NCI-H345 (cell line): ENCODE results near the gene TMEM187.

Experiments
- DNase-seq: peaks from one replicate; lab custom pipeline; 2025; lab: John Stamatoyannopoulos, UW

The TMEM187 gene

DNA sequence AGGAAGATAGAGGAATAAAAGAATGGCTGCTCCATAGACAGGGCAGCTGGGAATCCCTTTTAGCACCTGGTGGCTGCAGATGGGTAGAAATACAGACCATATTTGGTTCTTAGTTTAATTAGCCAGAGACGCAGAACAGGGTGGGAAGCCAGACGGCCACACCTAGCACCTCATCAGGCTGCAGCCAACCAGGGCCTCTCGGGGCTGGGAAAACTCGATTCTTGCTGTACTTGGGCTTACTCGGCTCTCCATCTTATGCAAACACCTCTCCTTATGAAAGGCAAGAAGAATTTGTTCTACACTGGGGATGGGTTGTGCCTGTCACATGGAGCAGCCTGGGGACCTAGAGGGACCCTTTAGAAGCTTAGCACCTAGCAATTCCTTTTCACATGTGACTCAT is 27.5 kb downstream of the TMEM187 start:
- no peak for DNase-seq

GRCh38 chrX:154002215-154002719 is 29.7 kb downstream of the TMEM187 start:
- peak; percentile 9 for DNase-seq

DNA sequence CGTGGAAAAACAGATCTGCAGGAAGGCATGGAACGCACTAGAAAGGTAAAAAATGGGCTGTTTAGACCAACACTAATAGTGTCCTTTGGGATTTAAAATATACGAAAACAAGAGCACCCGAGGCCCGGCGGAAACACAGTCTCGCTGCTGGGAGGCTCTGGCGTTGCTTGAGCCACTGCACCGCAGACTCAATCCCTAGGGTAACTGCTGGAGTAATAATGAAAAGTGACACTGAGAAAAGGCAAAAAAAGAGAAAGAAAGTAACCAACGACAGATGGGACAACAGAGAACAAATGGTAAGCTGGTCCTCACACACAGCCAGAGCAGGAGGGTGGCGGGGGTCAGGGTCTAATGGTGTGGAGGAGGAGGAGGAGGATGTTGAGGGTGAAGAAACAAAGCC is 31.8 kb downstream of the TMEM187 start:
- no peak for DNase-seq

GRCh38 chrX:154006947-154007346 is 34.4 kb downstream of the TMEM187 start:
- DNase-seq: no peak

DNA sequence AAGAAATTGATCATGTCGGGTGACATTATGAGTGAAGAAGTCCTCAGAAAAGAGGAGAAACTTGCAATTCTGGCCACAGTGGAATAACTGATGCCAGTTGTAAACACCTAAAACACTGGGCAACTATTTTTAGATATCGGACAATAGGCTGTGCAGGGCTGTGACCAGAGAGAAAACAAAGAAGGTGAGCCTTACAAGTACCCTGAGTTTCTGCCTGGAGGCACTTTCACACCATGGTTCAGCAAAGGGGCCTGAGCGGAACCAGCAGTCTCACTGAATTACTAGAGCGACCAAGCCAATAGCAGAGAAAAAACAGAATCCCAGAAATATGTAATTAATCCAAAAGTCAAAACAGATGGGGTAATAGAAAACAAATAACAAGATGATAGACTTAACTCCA is 36.0 kb downstream of the TMEM187 start:
- peak; percentile 9 for DNase-seq

DNA sequence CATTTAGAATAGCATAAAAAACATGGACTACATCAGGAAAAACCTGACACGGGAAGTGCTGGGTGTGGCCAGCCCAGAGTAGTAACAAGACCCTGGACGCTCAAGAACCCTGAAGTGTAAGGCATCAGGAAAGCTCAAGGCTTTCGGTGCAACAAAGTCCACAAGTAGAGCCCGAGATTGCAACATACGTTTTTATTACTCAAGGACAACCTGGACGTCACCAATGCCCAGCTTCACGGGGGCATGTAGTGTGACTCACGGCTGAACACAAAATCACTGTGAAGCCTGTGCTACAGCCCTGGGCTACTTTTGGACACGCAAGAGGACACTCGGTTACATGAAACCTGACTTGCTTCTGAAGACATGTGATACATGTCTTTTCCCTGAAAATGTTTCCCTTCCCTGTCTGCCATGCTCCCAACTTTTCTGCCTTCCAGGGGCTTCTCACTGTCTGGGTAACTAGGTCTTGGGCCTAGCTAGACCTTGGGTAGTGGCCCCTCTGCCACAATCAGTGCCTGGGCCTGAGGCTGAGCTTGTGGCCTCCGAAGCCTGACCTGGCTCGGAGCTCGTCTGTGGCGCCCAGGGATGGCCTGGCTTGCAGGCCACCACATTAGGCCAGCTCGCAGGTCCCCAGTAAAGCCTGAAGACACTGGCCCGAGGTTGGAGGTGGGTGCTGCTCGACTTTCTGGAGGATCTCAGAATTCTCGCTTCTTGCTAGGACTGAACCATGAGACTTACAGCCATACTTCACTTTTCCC is 38.0 kb downstream of the TMEM187 start:
- no peak for DNase-seq

DNA sequence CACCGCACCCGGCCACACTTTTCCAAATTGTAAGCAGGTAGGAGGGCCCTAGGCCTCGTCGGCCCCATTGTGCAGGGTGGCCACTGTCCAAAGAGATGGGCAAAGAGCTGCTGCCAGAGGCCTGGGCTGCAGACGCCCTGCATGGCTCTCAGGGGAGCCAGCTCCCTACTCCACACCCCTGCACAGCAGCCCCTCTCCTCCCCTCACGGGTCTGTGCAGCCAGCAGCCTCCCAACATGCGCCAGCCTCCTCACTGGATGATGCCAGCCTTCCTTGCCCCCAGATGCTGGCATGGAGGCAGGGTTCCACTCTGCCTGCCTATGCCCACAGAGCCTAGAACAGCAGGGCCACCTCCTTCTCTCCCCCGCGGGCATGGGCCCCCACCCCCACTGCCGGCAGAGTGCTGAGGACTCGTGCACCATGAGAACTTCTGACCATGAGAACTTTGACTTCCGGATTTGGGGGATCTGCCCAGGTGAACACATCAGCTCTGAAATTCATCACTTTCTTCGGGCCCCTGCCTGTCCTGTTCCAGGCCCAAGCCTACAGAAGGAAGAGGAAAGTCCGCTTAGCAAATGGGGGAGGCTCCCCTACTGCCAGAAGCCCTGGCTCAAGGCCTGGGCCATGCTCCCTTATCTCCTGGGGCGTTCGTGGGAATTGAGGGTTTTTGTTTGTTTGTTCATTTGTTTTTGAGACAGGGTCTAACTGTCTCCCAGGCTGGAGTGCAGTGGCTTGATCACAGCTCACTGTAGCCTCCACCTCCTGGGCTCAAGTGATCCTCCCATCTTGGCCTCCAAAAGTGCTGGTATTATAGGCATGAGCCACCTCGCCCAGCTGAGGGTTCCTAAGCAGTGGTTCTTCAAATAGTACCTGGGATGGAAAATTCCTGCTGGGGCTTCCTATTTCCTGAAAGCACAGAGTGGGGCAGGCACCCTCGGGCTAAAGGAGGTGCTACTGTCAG is 39.1 kb downstream of the TMEM187 start:
- no peak for DNase-seq

- DNase-seq: no peak
Measured at GRCh38 chrX:154012336-154012991, 39.9 kb downstream of the TMEM187 start.

- DNase-seq: no peak
Measured at GRCh38 chrX:154013001-154013421, 40.5 kb downstream of the TMEM187 start.

DNA sequence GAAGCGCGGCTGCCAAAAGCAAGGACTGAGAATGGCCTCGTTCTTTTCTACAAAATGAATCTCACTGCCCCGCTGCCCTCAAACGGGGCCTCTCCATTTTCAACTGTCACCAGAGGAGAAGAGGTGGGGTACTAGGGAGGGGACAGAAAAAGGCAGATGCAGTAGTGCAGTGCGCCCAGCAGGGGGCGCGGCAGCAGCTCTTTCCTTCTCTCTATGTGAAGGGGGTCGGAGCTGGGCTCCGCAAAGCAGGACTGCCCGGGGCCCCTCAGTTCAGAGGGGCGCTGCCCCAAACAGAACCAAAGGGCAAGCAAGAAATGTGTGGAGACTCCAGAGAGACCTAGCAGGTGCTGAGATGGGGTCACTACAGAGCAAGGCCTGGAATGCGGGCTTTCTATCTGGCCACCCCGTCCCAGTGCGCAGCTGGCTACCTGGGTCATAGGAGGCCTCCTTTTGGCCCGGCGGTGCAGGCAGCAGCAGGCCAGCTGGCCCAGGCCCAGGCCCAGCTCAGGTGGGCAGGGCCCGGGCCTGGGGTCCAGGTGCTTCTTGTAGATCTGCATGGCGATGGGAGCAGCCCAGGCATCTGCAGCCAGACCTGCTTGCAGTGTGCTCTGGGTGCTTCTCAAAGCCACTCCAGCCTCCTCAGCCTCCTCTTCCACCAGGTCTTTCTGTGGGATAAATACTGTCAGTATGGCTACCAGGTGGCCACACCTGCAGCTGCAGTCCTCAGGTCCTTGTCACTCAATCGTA is 41.2 kb downstream of the TMEM187 start:
- DNase-seq: peak; percentile 29

GRCh38 chrX:154014429-154015380 is 42.2 kb downstream of the TMEM187 start:
- DNase-seq: no peak

DNA sequence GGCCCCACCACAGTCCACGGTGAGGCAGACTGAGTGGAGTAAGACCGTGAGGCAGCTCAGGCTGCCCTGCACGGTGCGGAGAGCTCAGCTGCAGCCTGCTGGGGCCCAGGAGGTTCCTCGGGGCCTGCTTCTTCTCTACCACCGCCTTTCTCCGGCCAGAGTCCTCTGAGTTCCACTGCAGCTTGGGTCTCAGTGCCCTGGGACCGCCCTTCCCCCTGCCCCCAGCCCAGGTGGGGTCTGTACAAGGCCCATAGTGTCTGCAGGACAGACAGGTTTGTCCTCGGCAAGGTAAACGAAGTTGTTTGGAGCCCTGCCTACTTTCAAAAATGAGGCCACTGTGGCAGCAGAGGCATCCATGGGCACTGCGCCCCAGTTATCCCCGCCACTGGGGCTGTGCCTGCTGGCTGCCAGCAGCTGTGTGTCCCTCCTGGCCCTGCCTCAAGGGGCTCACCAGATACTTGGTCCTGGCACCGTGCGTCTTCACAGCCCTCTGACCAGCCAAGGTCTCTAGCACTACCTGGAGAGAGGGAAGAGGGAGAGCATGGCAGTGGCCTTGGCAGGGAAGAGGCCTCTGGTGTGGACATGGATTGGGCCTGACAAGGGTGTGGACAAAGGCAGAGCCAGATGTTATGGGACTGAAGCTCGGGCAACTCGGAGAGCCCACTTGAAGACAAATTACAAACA is 43.2 kb downstream of the TMEM187 start:
- DNase-seq: no peak

DNA sequence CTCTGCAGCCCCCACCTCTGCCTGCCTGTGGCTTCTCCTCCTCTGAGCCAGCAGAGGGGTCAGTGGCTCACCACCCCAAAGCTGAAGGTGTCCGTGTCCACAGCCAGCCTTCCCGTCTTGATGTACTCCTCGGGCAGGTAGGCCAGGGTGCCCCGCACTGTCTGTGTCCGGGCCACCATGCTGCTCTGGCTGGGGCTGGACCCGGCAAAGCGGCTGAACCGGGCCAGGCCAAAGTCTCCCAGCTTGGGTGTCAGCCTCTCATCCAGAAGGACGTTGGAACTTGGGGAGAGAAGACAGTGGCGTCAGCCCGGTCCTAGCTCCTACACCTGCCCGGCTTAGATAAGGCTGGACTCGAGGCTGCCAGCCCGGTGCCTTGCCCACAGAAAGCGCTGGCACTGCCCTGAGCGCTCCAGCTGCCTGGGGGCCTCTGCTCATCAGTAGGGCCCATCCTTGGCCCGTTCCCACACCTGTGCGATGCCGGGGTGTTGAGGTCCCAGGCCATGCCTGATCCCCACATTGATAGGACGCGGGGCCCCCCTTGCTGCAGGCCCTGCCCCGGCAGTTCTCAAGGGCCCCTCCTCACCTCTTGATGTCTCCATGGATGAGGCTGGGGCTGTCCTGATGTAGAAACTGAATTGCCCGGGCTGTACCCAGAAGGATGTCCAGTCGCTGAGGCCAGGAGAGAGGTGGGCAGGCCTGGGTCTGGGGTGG is 44.0 kb downstream of the TMEM187 start:
- no peak for DNase-seq

- no peak for DNase-seq
Measured at GRCh38 chrX:154017766-154018517, 45.4 kb downstream of the TMEM187 start.

DNA sequence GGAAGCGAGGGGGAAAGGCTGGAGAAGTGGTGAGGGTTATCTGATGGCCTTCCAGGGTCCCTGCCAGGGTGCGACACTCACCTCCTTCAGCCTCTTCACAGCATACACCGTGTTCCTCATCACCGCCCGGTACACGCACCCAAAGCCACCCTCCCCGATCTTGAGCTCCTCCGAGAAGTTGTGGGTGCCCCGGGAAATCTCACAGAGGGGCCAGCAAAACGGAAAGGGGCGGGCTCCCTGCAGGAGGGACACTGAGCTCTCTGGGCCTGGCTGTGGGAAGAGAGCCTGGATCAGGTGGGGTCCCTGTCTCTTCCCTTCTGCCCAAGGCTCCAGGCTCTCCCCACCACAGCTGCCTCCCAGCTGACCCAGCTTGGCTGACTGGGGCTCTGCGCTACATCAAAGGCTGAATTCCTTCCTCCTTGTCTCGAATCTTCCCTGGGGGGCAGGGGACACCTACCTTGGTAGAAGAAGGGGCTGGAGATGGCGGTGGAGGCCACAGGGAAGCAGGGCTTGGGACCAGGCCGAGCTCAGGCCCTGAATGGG is 46.0 kb downstream of the TMEM187 start:
- no peak for DNase-seq

DNA sequence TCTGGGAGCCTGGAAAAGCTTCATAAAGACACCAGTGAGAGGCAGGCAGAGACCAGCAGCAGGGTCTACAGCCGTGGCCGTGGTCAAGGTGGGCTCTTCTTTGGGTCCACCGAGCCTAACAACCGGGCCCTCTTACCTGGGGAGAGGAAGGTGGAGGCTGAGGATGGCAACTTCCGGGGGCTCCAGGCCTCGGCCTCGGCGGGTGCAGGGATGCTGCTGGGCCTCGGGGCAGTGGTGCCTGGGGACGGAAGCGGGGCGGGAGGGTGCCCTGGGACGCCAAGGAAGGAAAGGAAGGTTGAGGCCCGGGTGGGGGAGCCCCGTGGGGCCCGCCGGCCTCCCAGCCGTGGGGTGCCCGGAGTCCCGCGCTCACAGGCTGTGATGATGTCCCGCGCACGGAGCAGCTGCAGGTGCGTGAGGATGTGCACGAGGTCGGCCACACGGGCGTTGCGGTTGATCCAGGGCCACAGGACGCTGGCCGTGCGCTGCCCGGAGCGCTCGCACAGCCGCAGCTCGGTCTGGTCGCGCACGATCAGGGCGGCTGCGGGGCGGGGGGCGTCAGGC is 46.6 kb downstream of the TMEM187 start:
- DNase-seq: no peak

GRCh38 chrX:154019633-154020528 is 47.3 kb downstream of the TMEM187 start, which contains the start of gene IRAK1:
Gene IRAK1, minus strand, starts transcription at chrX:154019902. Its CDS starts 90 bp downstream, at chrX:154019812.
- peak; percentile 47 for DNase-seq
